Stimulated activated CD4-positive, alpha-beta T cell treated with anti-CD3 and anti-CD28 coated beads, Interleukin-12 subunit alpha, Interleukin-12 subunit beta, amount 100 ng/mL, for 48 hours (primary cell): Measurements from ENCODE around the gene OPTC.
A peak's percentile ranks its signal among the peaks of the same experiment; 100 is the strongest.

Source experiments
- DNase-seq, 3 donors: peaks; one replicate each; pipeline ENCODE4 v3.0.0-alpha.2; 2020; ENCODE audit warnings: low read depth in 2 of 3, low spot score in 1 of 3

Gene OPTC

GRCh38 chr1:203490607-203491006, 3.3 kb upstream of the OPTC start:
- DNase-seq, result no peak

GRCh38 chr1:203491664-203492063, 2.3 kb upstream of the OPTC start:
- DNase-seq, result no peak

- DNase-seq, result no peak
Observed at GRCh38 chr1:203492082-203492747, 1.7 kb upstream of the OPTC start.

- no peak for DNase-seq
Observed at GRCh38 chr1:203492748-203493130, 1.2 kb upstream of the OPTC start.

- no peak for DNase-seq
Observed at GRCh38 chr1:203495845-203496244, 1.9 kb downstream of the OPTC start.

- DNase-seq, result no peak
Observed at GRCh38 chr1:203497269-203497777, 3.4 kb downstream of the OPTC start.

- DNase-seq, result no peak
Observed at GRCh38 chr1:203499643-203500278, 5.8 kb downstream of the OPTC start.

GRCh38 chr1:203500279-203500678, 6.3 kb downstream of the OPTC start:
- no peak for DNase-seq

GRCh38 chr1:203503836-203504235, 9.9 kb downstream of the OPTC start:
- no peak for DNase-seq

GRCh38 chr1:203504400-203505250, 10.7 kb downstream of the OPTC start:
- DNase-seq, result peak; percentile 59 to 83 (median 75)

- no peak for DNase-seq
Observed at GRCh38 chr1:203505526-203506204, 11.7 kb downstream of the OPTC start.

- no peak for DNase-seq
Observed at GRCh38 chr1:203506858-203507626, 13.1 kb downstream of the OPTC start.

GRCh38 chr1:203507759-203508158, 13.8 kb downstream of the OPTC start:
- no peak for DNase-seq

- no peak for DNase-seq
Observed at GRCh38 chr1:203508463-203509073, 14.6 kb downstream of the OPTC start.

GRCh38 chr1:203509135-203509534, 15.2 kb downstream of the OPTC start:
- DNase-seq, result no peak

GRCh38 chr1:203511513-203511912, 17.6 kb downstream of the OPTC start:
- no peak for DNase-seq

GRCh38 chr1:203511930-203512329, 18.0 kb downstream of the OPTC start:
- DNase-seq, result no peak

GRCh38 chr1:203512517-203512847, 18.5 kb downstream of the OPTC start:
- DNase-seq, result no peak

- peak; percentile 38 to 54 (median 42) for DNase-seq
Observed at GRCh38 chr1:203512848-203513584, 19.1 kb downstream of the OPTC start.
